Mucosa of stomach (tissue), 1 donor: Measurements from ENCODE around the gene LRTM1.

ENCODE experiments used
- H3K27me3 ChIP-seq: one replicate; pipeline ENCODE4 v1.7.0; 2013; ENCODE audit warnings: mild to moderate bottlenecking, low read length; ENCODE audit not compliant: control insufficient read depth, insufficient read depth
- H3K36me3 ChIP-seq: one replicate; pipeline ENCODE4 v1.7.0; 2013; ENCODE audit warnings: low read length; ENCODE audit not compliant: control insufficient read depth, insufficient read depth
- H3K4me1 ChIP-seq: one replicate; pipeline ENCODE4 v1.7.0; 2013; ENCODE audit warnings: mild to moderate bottlenecking, low read length; ENCODE audit not compliant: control insufficient read depth, insufficient read depth
- H3K4me3 ChIP-seq: one replicate; pipeline ENCODE4 v1.7.0; 2013; ENCODE audit warnings: low read length
- H3K9ac ChIP-seq: one replicate; pipeline ENCODE4 v1.7.0; 2013; ENCODE audit warnings: mild to moderate bottlenecking, low read length, moderate library complexity
- H3K9me3 ChIP-seq: one replicate; pipeline ENCODE4 v1.7.0; 2013; ENCODE audit warnings: mild to moderate bottlenecking, low read length, moderate library complexity; ENCODE audit not compliant: control insufficient read depth
- donor health status: Pancreatic carcinoma.

LRTM1 gene

DNA sequence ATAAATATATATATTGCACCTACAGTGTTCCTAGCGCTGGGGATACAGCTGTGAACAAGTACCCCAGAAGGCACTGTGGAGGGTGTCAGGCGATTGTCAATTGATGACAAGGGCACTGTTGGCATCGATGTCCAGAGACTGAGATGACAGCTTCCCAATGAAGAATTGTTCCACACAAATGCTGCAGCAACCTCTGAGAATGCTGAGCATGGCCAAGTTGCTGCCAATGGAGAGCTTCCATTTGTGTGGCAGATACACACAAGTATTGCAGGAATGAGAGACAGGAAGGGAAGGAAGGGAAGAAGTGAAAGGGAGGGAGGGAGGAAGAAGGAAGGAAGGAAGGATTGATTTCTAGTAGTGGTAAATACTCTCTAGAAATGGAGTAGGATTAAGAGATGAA is 21.9 kb downstream of the LRTM1 start:
- Histone ChIP-seq H3K36me3 (no peaks in the 10 kb centered on the region), H3K9me3 (no peaks in the 10 kb centered on the region), H3K4me3 (no peak overlapping the region), H3K9ac (no peak overlapping the region), H3K27me3 (no peaks in the 10 kb centered on the region), H3K4me1 (no peaks in the 10 kb centered on the region)

DNA sequence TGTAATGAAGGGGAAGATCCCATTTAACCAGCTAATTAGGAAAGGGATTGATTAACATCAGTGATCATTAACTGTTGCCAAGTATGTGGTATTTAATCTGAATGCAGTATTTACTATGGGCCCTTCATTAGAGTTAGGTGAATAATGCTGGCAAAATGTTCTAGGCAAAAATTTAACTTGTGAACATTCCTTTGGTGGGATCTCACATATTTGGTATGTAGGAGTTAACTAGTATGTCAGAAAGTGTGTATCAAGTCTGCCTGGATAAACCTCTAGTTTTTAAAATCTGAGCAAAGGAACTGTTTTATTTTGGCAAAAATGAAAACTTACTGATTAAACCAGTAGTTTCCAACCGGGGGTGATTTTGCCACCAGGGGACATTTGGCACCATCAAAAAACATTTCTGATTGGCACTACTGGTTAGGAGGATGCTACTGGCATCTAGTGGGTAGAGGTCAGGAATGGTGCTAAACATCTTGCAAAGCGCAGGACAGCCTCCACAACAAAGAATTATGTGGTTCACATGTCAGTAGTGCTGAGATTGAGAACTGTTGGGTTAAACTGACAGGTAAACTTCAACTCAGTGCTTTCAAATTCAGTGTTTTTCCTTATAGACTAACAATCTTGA is 22.5 kb downstream of the LRTM1 start:
- Histone ChIP-seq H3K36me3 (no peaks in the 10 kb centered on the region), H3K27me3 (no peaks in the 10 kb centered on the region), H3K4me3 (no peak overlapping the region), H3K9me3 (no peaks in the 10 kb centered on the region), H3K9ac (no peak overlapping the region), H3K4me1 (no peaks in the 10 kb centered on the region)

DNA sequence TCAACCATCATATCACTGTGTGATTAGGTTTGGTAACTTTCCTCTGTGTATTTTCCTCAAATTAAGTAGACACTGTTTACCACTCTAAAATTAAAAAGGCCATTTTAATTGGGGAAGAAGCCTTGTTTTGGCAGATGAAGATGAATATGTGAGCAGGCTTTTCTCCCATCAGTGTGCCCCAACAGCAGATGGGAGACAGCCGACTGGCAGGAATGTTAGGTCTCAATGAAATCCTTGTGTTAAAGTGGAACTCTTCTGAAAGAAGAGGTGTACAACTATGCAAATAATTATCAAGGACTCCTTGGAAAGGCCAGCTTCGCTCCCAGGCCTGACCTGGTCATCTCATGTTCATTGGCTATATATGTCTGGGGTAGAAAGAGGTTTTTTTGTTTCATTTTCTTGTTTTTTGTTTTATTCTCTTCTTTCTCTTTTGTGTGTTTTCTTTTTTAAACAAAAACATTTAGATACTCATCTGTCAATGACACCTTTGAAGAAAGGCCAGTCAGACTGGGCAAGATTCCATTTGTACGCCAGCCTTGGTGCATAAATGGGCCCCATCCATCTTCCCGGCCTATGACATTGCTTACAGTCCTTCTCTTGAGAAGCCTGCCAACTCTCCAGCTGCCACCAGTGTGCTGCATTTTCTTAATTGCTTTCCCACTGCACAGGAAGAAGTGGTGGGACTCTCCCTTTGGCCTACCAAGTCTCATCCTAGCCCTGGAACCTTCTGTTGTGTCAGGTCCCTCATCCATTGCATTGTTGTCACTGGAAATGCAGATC is 25.8 kb downstream of the LRTM1 start:
- Histone ChIP-seq H3K9ac (no peak overlapping the region), H3K4me1 (no peaks in the 10 kb centered on the region), H3K4me3 (no peak overlapping the region), H3K27me3 (no peaks in the 10 kb centered on the region), H3K9me3 (no peaks in the 10 kb centered on the region), H3K36me3 (no peaks in the 10 kb centered on the region)

DNA sequence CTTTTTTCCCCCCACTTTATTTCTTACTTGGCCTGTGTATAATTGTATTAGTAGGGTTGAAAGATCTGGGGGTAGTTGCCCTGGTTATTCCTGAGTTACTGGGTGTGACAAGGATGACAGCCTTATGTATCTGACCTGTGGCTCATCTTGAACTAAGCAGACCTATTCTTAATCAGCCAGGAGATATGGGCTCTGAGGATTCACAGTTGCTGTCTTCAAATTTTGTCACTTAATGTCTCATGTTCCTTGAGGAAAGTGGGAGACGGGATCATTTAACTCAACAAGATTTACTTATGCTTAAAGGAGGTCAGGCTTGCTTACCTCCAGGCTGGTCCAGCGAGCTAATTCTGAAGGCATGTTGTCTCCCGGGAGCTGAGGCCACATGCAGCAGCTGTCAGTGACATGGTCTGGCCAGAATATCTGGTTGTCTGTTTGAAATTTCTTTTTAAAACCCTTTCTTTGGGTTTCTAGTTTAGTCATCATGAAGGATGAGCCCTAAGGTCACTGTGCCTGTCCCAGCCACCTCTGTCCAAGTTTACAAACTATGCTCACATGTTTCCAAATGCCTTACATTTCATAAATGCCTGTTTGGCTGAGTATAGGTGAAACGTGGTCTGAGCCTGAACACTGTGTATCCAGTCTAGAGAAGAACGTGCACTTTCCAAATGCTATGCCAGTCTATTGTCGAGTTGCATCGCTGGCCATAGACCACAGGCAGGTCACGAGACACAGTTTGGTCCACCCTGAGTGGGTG is 26.8 kb downstream of the LRTM1 start:
- Histone ChIP-seq H3K27me3 (no peaks in the 10 kb centered on the region), H3K9me3 (no peaks in the 10 kb centered on the region), H3K4me3 (no peak overlapping the region), H3K4me1 (no peaks in the 10 kb centered on the region), H3K36me3 (no peaks in the 10 kb centered on the region), H3K9ac (no peak overlapping the region)

DNA sequence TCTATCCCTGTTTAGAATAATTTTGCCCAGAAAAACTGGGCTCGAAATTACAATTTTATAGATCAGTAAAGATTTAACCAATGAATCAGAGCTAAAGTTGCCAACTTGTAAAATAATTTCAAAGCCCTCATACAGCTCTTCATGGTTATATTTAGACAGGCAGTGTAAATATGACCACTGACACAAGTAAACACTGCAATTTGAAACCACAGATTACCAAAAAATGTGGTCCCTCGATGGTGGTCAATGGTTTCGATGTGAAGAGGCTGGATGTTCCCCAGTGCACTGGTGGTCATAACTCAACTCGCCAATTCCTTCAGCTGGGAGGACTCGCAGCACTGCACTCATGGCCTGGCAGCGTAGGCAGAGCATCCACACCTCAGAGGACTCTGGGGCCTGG is 28.6 kb downstream of the LRTM1 start:
- Histone ChIP-seq H3K27me3 (no peaks in the 10 kb centered on the region), H3K4me1 (no peaks in the 10 kb centered on the region), H3K36me3 (no peaks in the 10 kb centered on the region), H3K9me3 (no peaks in the 10 kb centered on the region), H3K4me3 (no peak overlapping the region), H3K9ac (no peak overlapping the region)

DNA sequence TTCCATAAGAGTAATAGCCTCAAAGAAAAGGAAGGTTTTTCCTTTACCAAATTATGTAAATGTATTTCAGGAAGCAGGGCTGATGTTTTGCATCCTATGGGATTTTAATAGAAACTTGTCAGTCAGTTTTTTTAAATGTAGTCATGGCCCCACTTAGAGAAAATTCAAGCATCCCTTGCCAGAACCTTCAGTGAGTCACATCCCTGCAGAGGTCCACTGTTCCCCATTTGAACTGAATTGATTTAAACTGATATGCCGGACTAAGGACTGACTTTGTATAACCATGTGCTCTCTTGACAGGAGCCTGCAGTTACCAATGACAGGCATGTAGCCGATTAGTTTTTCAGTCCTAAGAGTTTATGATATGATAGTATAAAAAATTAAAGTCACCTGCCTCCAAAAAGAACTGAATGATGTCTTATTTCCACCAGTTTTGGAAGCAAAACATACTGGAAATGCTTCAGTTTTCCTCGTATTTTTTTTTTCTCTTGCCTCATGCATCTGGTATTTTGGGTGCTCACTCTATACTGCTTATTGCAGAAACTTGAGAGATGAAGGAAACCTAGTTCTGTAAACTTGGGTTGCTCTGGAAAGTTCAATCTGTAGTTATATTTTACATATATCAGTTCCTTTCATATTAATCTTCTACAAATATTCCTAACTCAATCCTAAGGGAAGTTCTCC is 30.7 kb downstream of the LRTM1 start:
- no peak overlapping the region for H3K9ac ChIP-seq
- H3K27me3 ChIP-seq, result no peaks in the 10 kb centered on the region
- no peaks in the 10 kb centered on the region for H3K36me3 ChIP-seq
- H3K4me1 ChIP-seq, result peaks cover 4% of the 10 kb centered on the region
- no peak overlapping the region for H3K4me3 ChIP-seq
- H3K9me3 ChIP-seq, result no peaks in the 10 kb centered on the region

DNA sequence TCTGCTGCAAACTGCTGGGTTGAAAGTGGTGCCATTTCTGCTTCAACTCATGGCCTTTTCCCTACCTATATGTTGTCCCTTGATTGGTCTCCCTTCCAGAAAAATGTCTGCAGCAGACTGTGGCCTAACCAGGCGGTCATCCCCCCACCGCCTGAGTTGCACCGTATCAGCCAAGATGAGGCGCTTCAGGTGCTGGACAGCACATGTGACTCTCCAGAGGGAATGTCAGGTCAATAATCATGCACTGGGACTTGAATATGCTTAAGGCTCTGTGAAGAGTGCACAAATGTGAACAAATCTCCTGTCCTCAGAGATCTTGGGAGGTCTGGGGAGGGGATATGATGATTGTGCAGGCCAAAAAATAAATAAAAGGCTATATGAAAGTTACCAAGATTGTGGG is 32.2 kb downstream of the LRTM1 start:
- no peaks in the 10 kb centered on the region for H3K36me3 ChIP-seq
- no peak overlapping the region for H3K9ac ChIP-seq
- H3K4me3 ChIP-seq, result no peak overlapping the region
- H3K9me3 ChIP-seq, result no peaks in the 10 kb centered on the region
- peaks cover 19% of the 10 kb centered on the region for H3K4me1 ChIP-seq
- no peaks in the 10 kb centered on the region for H3K27me3 ChIP-seq

DNA sequence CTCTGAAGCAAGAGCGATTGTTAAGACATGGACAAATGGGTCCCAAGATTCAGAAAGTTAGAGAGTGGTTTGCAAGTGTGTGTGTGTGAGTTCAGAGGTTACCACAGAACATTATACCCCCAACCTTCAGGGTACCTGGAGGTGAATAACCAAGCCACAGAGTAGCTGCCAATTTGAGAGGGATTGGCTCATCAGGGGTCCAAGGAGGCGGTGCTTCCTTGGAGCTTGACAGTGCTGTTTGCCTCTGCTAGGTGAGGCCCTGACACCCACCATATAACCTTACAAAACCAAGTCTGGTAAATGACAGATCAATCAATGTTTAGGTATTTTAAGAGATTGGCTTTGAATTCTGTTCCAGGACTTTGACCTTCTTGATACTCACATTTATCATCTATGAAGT is 35.7 kb downstream of the LRTM1 start:
- Histone ChIP-seq H3K27me3 (no peaks in the 10 kb centered on the region), H3K4me1 (peaks cover 19% of the 10 kb centered on the region), H3K9me3 (no peaks in the 10 kb centered on the region), H3K36me3 (no peaks in the 10 kb centered on the region), H3K9ac (no peak overlapping the region), H3K4me3 (no peak overlapping the region)

DNA sequence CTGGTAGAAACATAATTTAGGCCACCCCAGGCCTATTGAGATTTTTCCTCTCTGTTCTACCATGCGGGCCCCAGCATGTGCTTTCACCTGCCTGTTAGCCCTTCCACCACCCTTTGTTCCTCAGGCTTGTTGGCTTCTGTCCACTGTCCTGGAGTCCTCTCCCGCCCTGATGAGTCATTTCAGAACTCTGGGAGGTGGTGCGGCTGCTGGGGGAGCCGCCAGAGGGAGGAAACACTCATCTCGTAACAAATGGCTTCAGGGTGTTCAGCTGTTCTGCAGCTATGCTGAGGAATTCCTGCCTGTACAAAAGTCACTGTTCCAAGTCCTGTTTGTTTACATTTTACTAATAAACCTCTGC is 36.3 kb downstream of the LRTM1 start:
- H3K36me3 ChIP-seq, result no peaks in the 10 kb centered on the region
- H3K9ac ChIP-seq, result no peak overlapping the region
- H3K4me1 ChIP-seq, result peaks cover 19% of the 10 kb centered on the region
- no peaks in the 10 kb centered on the region for H3K27me3 ChIP-seq
- H3K4me3 ChIP-seq, result no peak overlapping the region
- no peaks in the 10 kb centered on the region for H3K9me3 ChIP-seq

DNA sequence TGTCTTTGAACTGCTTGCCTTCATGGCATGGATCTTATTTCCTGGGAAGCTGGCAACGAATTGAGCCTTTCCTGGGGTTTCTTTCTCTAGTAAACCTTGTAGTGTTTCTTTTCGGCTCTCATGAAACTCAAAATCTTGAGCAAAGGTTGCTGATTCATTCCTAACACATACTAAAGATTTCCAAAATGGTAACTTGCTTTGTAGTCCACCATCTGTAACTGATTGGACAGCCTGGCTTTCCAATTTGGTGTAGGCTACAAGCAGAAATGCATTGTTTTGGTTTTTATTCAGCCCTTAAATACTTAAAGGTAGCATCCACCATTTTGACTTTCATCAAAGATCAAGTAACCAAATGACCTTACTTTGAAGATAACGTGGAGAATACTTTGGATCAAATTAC is 38.1 kb downstream of the LRTM1 start:
- Histone ChIP-seq H3K27me3 (no peaks in the 10 kb centered on the region), H3K36me3 (no peaks in the 10 kb centered on the region), H3K4me1 (peaks cover 19% of the 10 kb centered on the region), H3K4me3 (no peak overlapping the region), H3K9me3 (no peaks in the 10 kb centered on the region), H3K9ac (no peak overlapping the region)

DNA sequence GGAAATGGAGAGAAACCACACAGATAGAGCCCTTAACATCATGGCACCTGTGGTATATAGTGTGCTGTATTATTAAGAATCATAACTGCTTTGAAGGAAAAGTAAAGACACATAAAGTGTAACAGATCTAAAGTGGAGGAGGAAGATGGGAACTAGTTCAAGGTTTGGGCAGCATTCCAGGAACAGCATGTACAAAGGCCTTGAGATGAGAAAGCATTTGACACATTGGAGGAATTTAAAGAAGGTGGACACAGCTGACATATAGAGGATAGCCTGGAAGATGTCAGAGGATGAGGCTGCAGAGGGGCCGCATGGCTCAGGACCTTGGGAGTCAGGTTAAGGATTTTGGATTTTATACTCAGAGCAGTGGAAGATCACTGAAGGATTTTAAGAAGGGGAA is 39.0 kb downstream of the LRTM1 start:
- Histone ChIP-seq H3K4me3 (no peak overlapping the region), H3K9ac (no peak overlapping the region), H3K27me3 (no peaks in the 10 kb centered on the region), H3K9me3 (no peaks in the 10 kb centered on the region), H3K36me3 (no peaks in the 10 kb centered on the region), H3K4me1 (peaks cover 19% of the 10 kb centered on the region)

DNA sequence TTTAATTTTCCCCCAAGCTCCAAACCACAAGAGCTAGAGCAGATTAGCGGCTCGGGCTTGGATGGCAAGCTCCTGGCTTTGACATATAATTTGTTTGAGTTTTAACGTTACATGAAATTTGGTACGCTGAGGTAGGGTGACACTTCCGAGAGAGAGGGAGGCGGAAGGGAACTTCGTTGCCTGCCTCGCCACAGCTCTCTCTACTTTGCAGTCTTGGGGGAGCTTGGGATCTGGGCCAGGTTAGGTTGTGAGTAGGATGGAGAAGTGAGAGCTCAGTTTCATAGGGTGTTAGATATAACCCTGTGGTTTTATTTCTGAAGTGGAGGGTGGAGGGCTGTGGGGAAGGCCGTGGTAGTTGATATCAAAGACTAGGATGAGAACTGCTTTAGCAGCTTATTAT is 39.7 kb downstream of the LRTM1 start:
- H3K4me3 ChIP-seq, result no peak overlapping the region
- no peak overlapping the region for H3K9ac ChIP-seq
- H3K27me3 ChIP-seq, result no peaks in the 10 kb centered on the region
- H3K9me3 ChIP-seq, result no peaks in the 10 kb centered on the region
- H3K36me3 ChIP-seq, result no peaks in the 10 kb centered on the region
- H3K4me1 ChIP-seq, result peaks cover 19% of the 10 kb centered on the region
